ENCODE measurements around the gene AUTS2.

GRCh38 chr7:69994886-69995542 is 396.7 kb downstream of the AUTS2 start:
- TF ChIP-seq CTCF (IDR thresholded peaks at IDR 0.05) (no peak), POLR2A (IDR thresholded peaks at IDR 0.05) (no peak)
